HUES6 (cell line): ENCODE data around the gene DPP10.
"Not testable (repeated sequence)": the region's sequence is repeated elsewhere in the genome, so short reads cannot be mapped to it uniquely, and the experiment has no call there.

Source experiments
- H3K27ac ChIP-seq: 2 replicates; pipeline ENCODE4 v1.7.0; 2013; ENCODE audit warnings: low read depth, mild to moderate bottlenecking, low read length, inconsistent platforms
- H3K27me3 ChIP-seq: 2 replicates; pipeline ENCODE4 v1.6.1; 2013; ENCODE audit warnings: low read length; ENCODE audit not compliant: control insufficient read depth, insufficient read depth
- H3K36me3 ChIP-seq: 2 replicates; pipeline ENCODE4 v1.6.1; 2013; ENCODE audit warnings: low read length; ENCODE audit not compliant: control insufficient read depth, insufficient read depth
- H3K4me1 ChIP-seq: 2 replicates; pipeline ENCODE4 v1.6.1; 2013; ENCODE audit warnings: low read length; ENCODE audit not compliant: control insufficient read depth, insufficient read depth
- H3K4me3 ChIP-seq: 2 replicates; pipeline ENCODE4 v1.5.1; 2013; ENCODE audit warnings: low read depth, low read length
- H3K9ac ChIP-seq: one replicate; pipeline ENCODE4 v1.6.1; 2013; ENCODE audit warnings: mild to moderate bottlenecking, low read length
- H3K9me3 ChIP-seq: 2 replicates; pipeline ENCODE4 v1.6.1; 2013; ENCODE audit warnings: low read depth, low read length; ENCODE audit not compliant: control insufficient read depth, insufficient read depth

Gene DPP10

GRCh38 chr2:114940785-114941458 lies 498.5 kb downstream of the DPP10 start:
- Histone ChIP-seq H3K4me3 (no peak overlapping the region), H3K9me3 (no peaks in the 10 kb centered on the region), H3K27ac (no peak overlapping the region), H3K27me3 (no peaks in the 10 kb centered on the region), H3K36me3 (no peaks in the 10 kb centered on the region), H3K4me1 (no peaks in the 10 kb centered on the region), H3K9ac (no peak overlapping the region)

- no peaks in the 10 kb centered on the region for H3K9me3 ChIP-seq
- H3K4me1 ChIP-seq = no peaks in the 10 kb centered on the region
- H3K27ac ChIP-seq = no peak overlapping the region
- H3K4me3 ChIP-seq = no peak overlapping the region
- no peak overlapping the region for H3K9ac ChIP-seq
- no peaks in the 10 kb centered on the region for H3K27me3 ChIP-seq
- H3K36me3 ChIP-seq = no peaks in the 10 kb centered on the region
These were observed 506.9 kb downstream of the DPP10 start for GRCh38 chr2:114949228-114949804.

DNA sequence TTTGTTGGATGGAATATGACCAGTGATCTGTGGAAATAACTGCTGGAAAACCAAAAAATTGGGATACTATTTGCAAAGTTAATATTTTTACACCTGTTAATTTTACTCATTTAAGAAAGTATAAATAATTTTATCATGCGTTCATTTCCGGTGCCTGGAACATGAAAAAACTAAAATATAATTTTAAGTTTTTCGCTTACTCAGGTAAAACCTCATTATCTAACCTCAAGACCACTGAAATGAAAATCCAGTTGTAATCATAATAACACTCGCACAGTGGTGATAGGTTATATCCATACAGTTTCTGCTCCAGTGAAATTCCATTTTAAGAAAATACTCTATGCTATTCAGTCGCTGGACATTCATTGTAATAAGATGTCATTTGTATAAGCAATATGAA lies 517.9 kb downstream of the DPP10 start:
- H3K4me3 ChIP-seq = no peak overlapping the region
- no peaks in the 10 kb centered on the region for H3K36me3 ChIP-seq
- no peaks in the 10 kb centered on the region for H3K4me1 ChIP-seq
- no peaks in the 10 kb centered on the region for H3K27me3 ChIP-seq
- no peak overlapping the region for H3K9ac ChIP-seq
- peaks cover 3% of the 10 kb centered on the region for H3K9me3 ChIP-seq
- H3K27ac ChIP-seq = no peak overlapping the region

DNA sequence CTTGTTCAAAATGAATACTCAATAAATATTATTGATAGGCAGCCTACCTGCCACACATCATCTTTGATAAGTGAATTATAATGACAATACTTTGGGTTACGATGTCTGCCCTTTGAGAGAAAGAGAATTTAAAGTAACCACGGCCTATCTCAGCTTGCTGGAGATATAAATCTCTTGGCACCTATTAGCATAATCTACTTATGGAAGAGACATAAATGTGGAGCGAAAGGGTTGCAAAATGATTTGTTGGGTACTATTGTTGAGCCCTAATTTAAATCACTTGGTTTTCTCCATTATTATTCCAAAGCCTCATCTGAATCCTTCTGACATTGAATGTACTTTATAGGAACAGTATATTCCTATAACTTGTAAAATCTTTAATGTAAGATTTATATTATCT lies 520.1 kb downstream of the DPP10 start:
- no peaks in the 10 kb centered on the region for H3K9me3 ChIP-seq
- no peak overlapping the region for H3K4me3 ChIP-seq

DNA sequence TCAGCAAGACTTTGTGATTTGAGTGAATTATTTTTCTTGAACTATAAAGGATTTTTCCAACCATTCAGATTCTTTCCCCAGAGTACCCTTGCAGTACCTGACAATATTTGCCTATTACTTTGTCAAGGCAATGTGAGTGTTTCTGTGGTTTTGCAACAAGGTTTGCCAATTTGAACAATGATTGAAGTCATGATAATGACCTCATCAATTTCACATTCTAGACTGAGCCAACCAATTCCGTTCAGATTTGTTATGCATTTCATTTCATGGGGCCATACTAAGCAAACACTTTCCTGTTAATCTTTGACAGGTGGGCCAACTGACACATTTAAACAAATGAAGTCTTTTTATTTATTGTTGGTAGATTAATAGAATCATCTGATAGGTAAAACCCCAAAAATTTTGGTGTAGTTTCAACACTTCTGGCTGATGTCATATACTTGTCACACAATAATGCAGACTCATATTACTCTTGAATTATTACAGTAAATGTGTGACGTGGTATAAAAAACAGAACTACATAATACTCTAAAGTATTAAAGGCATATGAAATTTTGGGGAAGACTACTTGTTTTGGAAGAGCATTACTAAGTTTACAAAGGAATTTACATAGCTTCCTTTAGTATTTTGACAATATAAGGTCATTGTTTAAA lies 526.4 kb downstream of the DPP10 start:
- Histone ChIP-seq H3K4me1 (no peaks in the 10 kb centered on the region), H3K4me3 (no peak overlapping the region), H3K27me3 (no peaks in the 10 kb centered on the region), H3K27ac (no peak overlapping the region), H3K9me3 (no peaks in the 10 kb centered on the region), H3K9ac (no peak overlapping the region), H3K36me3 (no peaks in the 10 kb centered on the region)

More for the DNA sequence above, 520.1 kb downstream of the DPP10 start:
- no peak overlapping the region for H3K9ac ChIP-seq
- no peaks in the 10 kb centered on the region for H3K27me3 ChIP-seq
- no peaks in the 10 kb centered on the region for H3K36me3 ChIP-seq
- no peak overlapping the region for H3K27ac ChIP-seq
- H3K4me1 ChIP-seq = no peaks in the 10 kb centered on the region

GRCh38 chr2:115004321-115004720 lies 561.9 kb downstream of the DPP10 start:
- not testable (repeated sequence) for H3K27me3 ChIP-seq, H3K4me1 ChIP-seq, H3K9ac ChIP-seq, H3K4me3 ChIP-seq, H3K27ac ChIP-seq, H3K36me3 ChIP-seq
- H3K9me3 ChIP-seq = peaks cover 10% of the 10 kb centered on the region

DNA sequence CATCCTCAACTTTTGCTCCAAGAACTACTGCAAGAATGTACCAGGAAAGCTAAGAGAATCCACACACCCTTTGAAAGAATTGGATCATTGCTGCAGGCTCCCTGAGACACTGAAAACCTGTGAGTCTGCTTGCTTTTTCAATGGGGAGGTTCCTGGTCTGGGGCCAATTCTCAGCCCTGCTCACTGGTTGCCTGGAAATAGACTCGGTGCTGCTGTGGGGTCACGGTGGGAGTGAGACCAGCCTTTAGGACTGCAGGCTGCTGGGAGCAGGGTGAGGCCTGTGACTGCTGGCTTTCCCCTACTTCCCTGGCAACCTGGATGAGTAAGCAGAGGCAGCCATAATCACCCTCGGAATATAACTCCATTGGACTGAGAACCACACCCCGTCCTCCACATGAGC lies 569.3 kb downstream of the DPP10 start:
- Histone ChIP-seq H3K27ac (no peak overlapping the region), H3K9me3 (no peaks in the 10 kb centered on the region), H3K4me1 (no peaks in the 10 kb centered on the region), H3K9ac (no peak overlapping the region), H3K36me3 (no peaks in the 10 kb centered on the region), H3K27me3 (no peaks in the 10 kb centered on the region), H3K4me3 (no peak overlapping the region)

- H3K27ac ChIP-seq, H3K27me3 ChIP-seq, H3K4me3 ChIP-seq, H3K9me3 ChIP-seq, H3K9ac ChIP-seq, H3K36me3 ChIP-seq, H3K4me1 ChIP-seq: not testable (repeated sequence)
These were observed 579.6 kb downstream of the DPP10 start for GRCh38 chr2:115022013-115022412.

DNA sequence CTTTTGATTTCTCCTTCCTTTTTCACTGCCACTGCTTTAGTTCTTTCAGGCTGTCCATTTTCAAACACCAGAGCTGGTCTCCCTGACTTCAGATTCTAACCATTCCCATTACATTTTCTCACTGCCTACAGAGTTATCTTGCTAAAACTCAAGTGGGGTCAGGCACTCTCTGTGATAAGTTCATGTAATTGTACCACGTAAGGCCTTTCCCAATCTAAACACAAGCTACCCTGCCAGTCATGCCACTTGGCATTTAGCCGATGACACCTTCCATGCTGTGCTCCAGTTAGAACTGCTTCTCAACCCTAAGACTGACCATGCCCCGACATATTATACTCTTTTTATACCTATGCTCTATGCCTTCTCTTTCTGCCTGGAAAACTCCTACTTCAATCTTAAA lies 592.4 kb downstream of the DPP10 start:
- peaks cover 6% of the 10 kb centered on the region; the same call in 1 of the 2 replicates for H3K4me1 ChIP-seq
- H3K27me3 ChIP-seq = no peaks in the 10 kb centered on the region
- no peak overlapping the region for H3K9ac ChIP-seq
- no peaks in the 10 kb centered on the region for H3K36me3 ChIP-seq
- no peak overlapping the region for H3K27ac ChIP-seq
- H3K9me3 ChIP-seq = no peaks in the 10 kb centered on the region
- H3K4me3 ChIP-seq = no peak overlapping the region

GRCh38 chr2:115036818-115037217 lies 594.4 kb downstream of the DPP10 start:
- Histone ChIP-seq H3K27me3 (no peaks in the 10 kb centered on the region), H3K9ac (no peak overlapping the region), H3K36me3 (no peaks in the 10 kb centered on the region), H3K27ac (no peak overlapping the region), H3K4me1 (peaks cover 6% of the 10 kb centered on the region; the same call in 1 of the 2 replicates), H3K9me3 (no peaks in the 10 kb centered on the region), H3K4me3 (no peak overlapping the region)

GRCh38 chr2:115057473-115057872 lies 615.0 kb downstream of the DPP10 start:
- H3K4me1 ChIP-seq = no peaks in the 10 kb centered on the region
- H3K9me3 ChIP-seq = no peaks in the 10 kb centered on the region
- H3K27me3 ChIP-seq = no peaks in the 10 kb centered on the region
- H3K9ac ChIP-seq = no peak overlapping the region
- H3K27ac ChIP-seq = no peak overlapping the region
- H3K4me3 ChIP-seq = no peak overlapping the region
- no peaks in the 10 kb centered on the region for H3K36me3 ChIP-seq
